ENCODE data around the gene PCCB.
"Not testable (repeated sequence)": the region's sequence is repeated elsewhere in the genome, so short reads cannot be mapped to it uniquely, and the experiment has no call there.

The PCCB gene

GRCh38 chr3:136351905-136352304 lies 101.8 kb downstream of the PCCB start:
- ATAC-seq (ENCODE audit: low read depth) (no peak), DNase-seq (ENCODE audit: low spot score) (no peak)
- no peaks in the 10 kb centered on the region for H3K27me3 ChIP-seq (ENCODE audit: insufficient read depth, poor library complexity, severe bottlenecking)
- H3K27ac ChIP-seq (ENCODE audit: poor library complexity, severe bottlenecking), result no peak overlapping the region
- H3K4me3 ChIP-seq (ENCODE audit: severe bottlenecking), result no peak overlapping the region
- TF ChIP-seq, protein P1, sequence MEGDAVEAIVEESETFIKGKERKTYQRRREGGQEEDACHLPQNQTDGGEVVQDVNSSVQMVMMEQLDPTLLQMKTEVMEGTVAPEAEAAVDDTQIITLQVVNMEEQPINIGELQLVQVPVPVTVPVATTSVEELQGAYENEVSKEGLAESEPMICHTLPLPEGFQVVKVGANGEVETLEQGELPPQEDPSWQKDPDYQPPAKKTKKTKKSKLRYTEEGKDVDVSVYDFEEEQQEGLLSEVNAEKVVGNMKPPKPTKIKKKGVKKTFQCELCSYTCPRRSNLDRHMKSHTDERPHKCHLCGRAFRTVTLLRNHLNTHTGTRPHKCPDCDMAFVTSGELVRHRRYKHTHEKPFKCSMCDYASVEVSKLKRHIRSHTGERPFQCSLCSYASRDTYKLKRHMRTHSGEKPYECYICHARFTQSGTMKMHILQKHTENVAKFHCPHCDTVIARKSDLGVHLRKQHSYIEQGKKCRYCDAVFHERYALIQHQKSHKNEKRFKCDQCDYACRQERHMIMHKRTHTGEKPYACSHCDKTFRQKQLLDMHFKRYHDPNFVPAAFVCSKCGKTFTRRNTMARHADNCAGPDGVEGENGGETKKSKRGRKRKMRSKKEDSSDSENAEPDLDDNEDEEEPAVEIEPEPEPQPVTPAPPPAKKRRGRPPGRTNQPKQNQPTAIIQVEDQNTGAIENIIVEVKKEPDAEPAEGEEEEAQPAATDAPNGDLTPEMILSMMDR (IDR thresholded peaks at IDR 0.05; ENCODE audit: poor library complexity, severe bottlenecking), result peak; percentile 33
- H3K9me3 ChIP-seq (ENCODE audit: severe bottlenecking), result no peaks in the 10 kb centered on the region
- peaks cover 15% of the 10 kb centered on the region for H3K4me1 ChIP-seq (ENCODE audit: insufficient read depth, poor library complexity, severe bottlenecking)
- peaks cover 16% of the 10 kb centered on the region for H3K36me3 ChIP-seq (ENCODE audit: low read depth)

DNA sequence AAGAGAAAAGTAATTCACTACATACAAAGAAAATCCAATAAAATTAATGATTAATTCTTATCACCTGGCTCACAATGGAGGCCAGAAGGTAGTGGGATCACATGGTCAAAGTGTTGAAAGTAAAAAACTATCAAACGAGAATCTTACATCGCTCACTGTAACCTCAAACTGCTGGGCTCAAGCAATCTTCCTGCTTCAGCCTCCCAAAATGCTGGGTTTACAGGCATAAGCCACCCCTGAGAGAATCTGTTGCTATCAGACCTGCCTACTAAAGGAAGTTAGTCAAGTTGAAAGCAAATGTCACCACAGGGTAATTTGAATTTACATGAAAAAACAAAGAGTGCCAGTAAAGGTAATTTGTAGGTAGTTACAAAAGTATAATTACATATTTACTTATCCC lies 103.3 kb downstream of the PCCB start:
- Histone ChIP-seq H3K4me3 (ENCODE audit: severe bottlenecking) (no peak overlapping the region), H3K36me3 (ENCODE audit: low read depth) (peaks cover 20% of the 10 kb centered on the region), H3K27me3 (ENCODE audit: insufficient read depth, poor library complexity, severe bottlenecking) (no peaks in the 10 kb centered on the region), H3K4me1 (ENCODE audit: insufficient read depth, poor library complexity, severe bottlenecking) (peaks cover 15% of the 10 kb centered on the region), H3K9me3 (ENCODE audit: severe bottlenecking) (no peaks in the 10 kb centered on the region), H3K27ac (ENCODE audit: poor library complexity, severe bottlenecking) (no peak overlapping the region)
- TF ChIP-seq, protein P1 (IDR thresholded peaks at IDR 0.05; ENCODE audit: poor library complexity, severe bottlenecking), result no peak
- ATAC-seq (ENCODE audit: low read depth) (no peak), DNase-seq (ENCODE audit: low spot score) (no peak)

GRCh38 chr3:136366289-136366688 lies 116.1 kb downstream of the PCCB start:
- Histone ChIP-seq H3K27ac (ENCODE audit: poor library complexity, severe bottlenecking) (no peak overlapping the region), H3K36me3 (ENCODE audit: low read depth) (peaks cover 21% of the 10 kb centered on the region; the same call in 1 of the 2 replicates), H3K4me1 (ENCODE audit: insufficient read depth, poor library complexity, severe bottlenecking) (no peaks in the 10 kb centered on the region), H3K4me3 (ENCODE audit: severe bottlenecking) (no peak overlapping the region), H3K27me3 (ENCODE audit: insufficient read depth, poor library complexity, severe bottlenecking) (no peaks in the 10 kb centered on the region), H3K9me3 (ENCODE audit: severe bottlenecking) (no peaks in the 10 kb centered on the region)
- TF ChIP-seq, protein P1 (IDR thresholded peaks at IDR 0.05; ENCODE audit: poor library complexity, severe bottlenecking), result no peak
- DNase-seq (ENCODE audit: low spot score) (no peak), ATAC-seq (ENCODE audit: low read depth) (no peak; the same call in 2 of the 3 replicates)

DNA sequence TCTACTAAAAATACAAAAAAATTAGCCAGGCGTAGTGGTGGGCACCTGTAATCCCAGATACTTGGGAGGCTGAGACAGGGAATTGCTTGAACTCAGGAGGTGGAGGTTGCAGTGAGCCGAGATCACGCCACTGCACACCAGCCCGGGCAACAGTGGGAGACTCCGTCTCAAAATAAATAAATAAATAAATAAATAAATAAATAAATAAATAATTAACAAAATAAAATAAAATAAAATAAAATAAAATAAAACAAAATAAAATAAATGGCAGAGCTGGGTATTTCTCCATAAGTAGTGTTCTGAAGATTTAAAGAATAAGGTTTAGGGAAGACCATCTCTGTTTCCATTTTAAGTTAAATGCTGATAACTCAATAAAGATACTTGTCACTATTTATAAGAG lies 125.7 kb downstream of the PCCB start:
- not testable (repeated sequence) for ATAC-seq (ENCODE audit: low read depth)

GRCh38 chr3:136377508-136377907 lies 127.4 kb downstream of the PCCB start:
- no peak overlapping the region for H3K4me3 ChIP-seq (ENCODE audit: severe bottlenecking)
- no peak for DNase-seq (ENCODE audit: low spot score)
- peaks cover 11% of the 10 kb centered on the region for H3K4me1 ChIP-seq (ENCODE audit: insufficient read depth, poor library complexity, severe bottlenecking)
- TF ChIP-seq, protein P1 (IDR thresholded peaks at IDR 0.05; ENCODE audit: poor library complexity, severe bottlenecking), result no peak
- 0 out of 2 replicates have a peak, but pooled peaks cover 3% of the 10 kb centered on the region for H3K36me3 ChIP-seq (ENCODE audit: low read depth)
- no peaks in the 10 kb centered on the region for H3K27me3 ChIP-seq (ENCODE audit: insufficient read depth, poor library complexity, severe bottlenecking)
- ATAC-seq (ENCODE audit: low read depth), result no peak
- H3K9me3 ChIP-seq (ENCODE audit: severe bottlenecking), result no peaks in the 10 kb centered on the region
- no peak overlapping the region for H3K27ac ChIP-seq (ENCODE audit: poor library complexity, severe bottlenecking)

More for the DNA sequence above, 125.7 kb downstream of the PCCB start:
- H3K36me3 ChIP-seq (ENCODE audit: low read depth); H3K4me1 ChIP-seq (ENCODE audit: insufficient read depth, poor library complexity, severe bottlenecking); H3K9me3 ChIP-seq (ENCODE audit: severe bottlenecking); H3K27me3 ChIP-seq (ENCODE audit: insufficient read depth, poor library complexity, severe bottlenecking); H3K27ac ChIP-seq (ENCODE audit: poor library complexity, severe bottlenecking); H3K4me3 ChIP-seq (ENCODE audit: severe bottlenecking); DNase-seq (ENCODE audit: low spot score): not testable (repeated sequence)
